Skeletal muscle satellite cell (primary cell): ENCODE data around the gene ZFAND3.

ENCODE experiments used
- H3K27me3 ChIP-seq: 2 replicates; pipeline ENCODE4 v1.7.0; 2013; ENCODE audit warnings: low read length; ENCODE audit not compliant: control insufficient read depth, insufficient read depth
- H3K36me3 ChIP-seq: 2 replicates; pipeline ENCODE4 v1.7.0; 2013; ENCODE audit warnings: mild to moderate bottlenecking, control low read depth, low read length; ENCODE audit not compliant: insufficient read depth
- H3K4me1 ChIP-seq: 2 replicates; pipeline ENCODE4 v1.7.0; 2013; ENCODE audit warnings: low read length; ENCODE audit not compliant: control insufficient read depth, insufficient read depth
- H3K4me2 ChIP-seq: 2 replicates; pipeline ENCODE4 v1.7.0; 2013; ENCODE audit warnings: mild to moderate bottlenecking, low read length
- H3K4me3 ChIP-seq: 2 replicates; pipeline ENCODE4 v1.7.0; 2013; ENCODE audit warnings: low read length
- H3K9ac ChIP-seq: 2 replicates; pipeline ENCODE4 v1.7.0; 2013; ENCODE audit warnings: mild to moderate bottlenecking, low read depth, low read length, moderate library complexity
- H3K9me3 ChIP-seq: replicated peaks from 2 replicates; pipeline ENCODE4 v1.7.0; 2013; ENCODE audit warnings: mild to moderate bottlenecking, control low read depth, low read length

The ZFAND3 gene

DNA sequence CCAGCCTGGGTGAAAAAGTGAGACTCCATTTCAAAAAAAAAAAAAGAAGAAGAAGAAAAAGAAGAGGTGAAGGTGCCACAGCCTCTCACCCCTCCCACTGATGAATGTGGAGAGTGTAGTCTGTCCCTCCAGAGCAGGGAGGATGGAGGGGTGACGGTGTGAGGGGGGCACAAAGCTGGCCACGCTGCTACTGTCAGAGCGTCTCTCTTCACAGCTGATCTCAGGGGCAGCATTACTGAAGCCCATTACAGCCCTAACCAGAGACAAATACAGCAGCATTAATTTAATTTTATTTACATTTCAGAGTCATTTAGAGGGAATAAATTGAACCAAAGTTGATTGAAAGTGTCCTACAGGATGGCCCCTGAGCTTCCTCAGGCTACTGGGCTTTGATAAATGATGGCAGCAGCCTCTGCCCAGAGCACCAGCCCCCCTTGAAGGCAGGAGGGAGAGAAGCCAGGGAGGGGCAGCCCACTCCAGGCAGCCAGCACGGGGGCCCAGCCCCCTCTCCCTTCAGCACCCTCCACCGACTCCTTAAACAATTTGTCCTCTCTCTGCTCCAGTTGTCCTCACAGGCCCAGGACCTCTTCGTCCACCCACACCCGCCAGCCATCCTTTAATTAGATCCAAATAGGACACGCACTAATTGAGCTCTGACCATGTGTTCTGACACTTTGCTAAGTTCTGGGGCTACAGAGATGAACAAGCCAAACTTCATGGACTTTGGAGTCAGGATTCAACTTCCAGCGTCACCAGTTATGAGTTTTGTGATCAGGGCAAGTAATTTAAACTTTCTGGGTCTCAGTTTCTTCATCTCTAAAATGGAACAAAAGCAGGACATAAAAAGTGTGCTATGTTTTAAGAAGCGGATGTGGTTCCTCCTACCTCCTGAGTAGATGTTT lies 18.6 kb upstream of the ZFAND3 start:
- Histone ChIP-seq H3K9me3 (no peaks in the 10 kb centered on the region), H3K9ac (no peak overlapping the region), H3K4me3 (no peak overlapping the region), H3K27me3 (peaks cover 24% of the 10 kb centered on the region), H3K4me1 (peaks cover 5% of the 10 kb centered on the region), H3K36me3 (no peaks in the 10 kb centered on the region), H3K4me2 (no peak overlapping the region)

DNA sequence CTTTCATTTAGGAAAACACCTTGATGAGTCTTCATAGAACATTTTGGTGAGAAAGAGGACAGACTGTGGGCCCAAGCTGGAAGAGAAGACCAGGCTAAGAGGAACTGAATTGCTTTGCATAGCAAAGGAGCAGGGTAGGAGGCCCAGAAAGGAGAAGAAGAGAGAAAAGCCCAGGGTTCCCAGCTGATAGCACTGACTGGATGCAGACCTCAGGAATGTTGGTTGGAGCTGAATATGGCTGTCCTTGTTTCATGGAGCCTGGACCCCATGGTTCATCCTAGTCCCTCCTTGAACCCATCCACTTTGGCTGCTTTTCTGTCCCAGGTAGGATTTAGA lies 18.0 kb upstream of the ZFAND3 start:
- Histone ChIP-seq H3K9me3 (no peaks in the 10 kb centered on the region), H3K9ac (no peak overlapping the region), H3K36me3 (no peaks in the 10 kb centered on the region), H3K27me3 (peaks cover 26% of the 10 kb centered on the region), H3K4me3 (no peak overlapping the region), H3K4me1 (no peaks in the 10 kb centered on the region), H3K4me2 (no peak overlapping the region)

DNA sequence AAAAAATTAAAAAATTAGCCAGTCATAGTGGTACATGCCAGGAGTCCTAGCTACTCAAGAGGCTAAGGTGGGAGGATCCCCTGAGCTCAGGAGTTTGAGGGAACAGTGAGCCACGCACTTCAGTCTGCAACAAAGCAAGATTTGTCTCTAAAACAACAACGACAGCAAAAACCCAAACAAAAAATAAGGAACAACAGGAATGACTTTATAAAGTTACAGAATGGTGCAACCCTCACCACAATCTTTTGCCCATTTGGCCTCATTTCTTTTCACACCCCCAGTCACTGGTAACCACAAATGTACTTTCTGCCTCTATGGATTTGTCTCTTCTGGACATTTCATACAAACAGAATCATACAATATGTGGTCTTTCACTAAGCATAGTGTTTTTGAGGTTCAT lies 16.7 kb upstream of the ZFAND3 start:
- Histone ChIP-seq H3K27me3 (peaks cover 32% of the 10 kb centered on the region), H3K9me3 (no peaks in the 10 kb centered on the region), H3K4me2 (no peak overlapping the region), H3K4me1 (peaks cover 3% of the 10 kb centered on the region), H3K9ac (no peak overlapping the region), H3K36me3 (no peaks in the 10 kb centered on the region), H3K4me3 (no peak overlapping the region)

DNA sequence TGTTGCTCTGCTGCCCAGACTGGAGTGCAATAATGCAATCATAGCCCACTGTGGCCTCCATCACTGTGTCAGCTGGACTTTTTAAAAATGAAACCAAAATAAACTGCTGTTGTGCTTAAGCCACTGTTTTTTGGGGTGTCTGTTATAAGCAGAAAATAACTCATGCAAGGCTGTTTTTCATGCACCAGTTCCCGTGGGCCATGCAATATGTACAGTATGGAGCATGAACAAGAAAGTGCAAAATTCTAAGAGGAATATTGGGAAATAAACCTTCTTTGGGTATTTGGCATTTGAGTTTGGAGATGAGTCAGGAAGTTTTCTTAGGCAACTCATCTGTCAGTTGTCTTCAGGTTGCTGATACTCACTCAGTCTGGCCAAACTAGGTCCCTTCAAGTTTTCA lies 14.9 kb upstream of the ZFAND3 start:
- H3K9me3 ChIP-seq: no peaks in the 10 kb centered on the region
- H3K4me2 ChIP-seq: no peak overlapping the region
- peaks cover 33% of the 10 kb centered on the region for H3K27me3 ChIP-seq
- no peak overlapping the region for H3K9ac ChIP-seq
- no peak overlapping the region for H3K4me3 ChIP-seq
- H3K36me3 ChIP-seq: no peaks in the 10 kb centered on the region
- peaks cover 10% of the 10 kb centered on the region for H3K4me1 ChIP-seq

DNA sequence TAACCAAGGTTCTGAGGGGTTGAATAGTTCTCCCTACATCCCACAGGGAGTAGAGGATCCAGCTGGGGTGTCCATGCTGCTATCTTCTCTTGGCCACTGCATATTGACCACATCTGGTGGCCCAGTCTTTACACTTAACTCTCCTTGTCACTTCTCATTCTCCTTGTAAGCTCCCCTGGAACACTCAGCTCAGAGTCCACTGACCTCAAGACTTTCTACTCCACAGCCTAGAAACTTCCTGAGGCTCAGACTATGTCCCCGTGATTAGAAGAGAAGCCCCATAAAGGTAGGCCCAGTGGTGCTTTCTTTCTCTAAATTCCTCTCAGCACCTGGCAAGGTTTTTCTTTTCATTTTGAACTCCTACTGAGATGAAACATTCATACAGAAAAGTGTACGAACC lies 13.3 kb upstream of the ZFAND3 start:
- no peak overlapping the region for H3K9ac ChIP-seq
- H3K4me3 ChIP-seq: no peak overlapping the region
- H3K4me2 ChIP-seq: no peak overlapping the region
- no peaks in the 10 kb centered on the region for H3K36me3 ChIP-seq
- no peaks in the 10 kb centered on the region for H3K9me3 ChIP-seq
- peaks cover 21% of the 10 kb centered on the region for H3K27me3 ChIP-seq
- H3K4me1 ChIP-seq: peaks cover 10% of the 10 kb centered on the region

DNA sequence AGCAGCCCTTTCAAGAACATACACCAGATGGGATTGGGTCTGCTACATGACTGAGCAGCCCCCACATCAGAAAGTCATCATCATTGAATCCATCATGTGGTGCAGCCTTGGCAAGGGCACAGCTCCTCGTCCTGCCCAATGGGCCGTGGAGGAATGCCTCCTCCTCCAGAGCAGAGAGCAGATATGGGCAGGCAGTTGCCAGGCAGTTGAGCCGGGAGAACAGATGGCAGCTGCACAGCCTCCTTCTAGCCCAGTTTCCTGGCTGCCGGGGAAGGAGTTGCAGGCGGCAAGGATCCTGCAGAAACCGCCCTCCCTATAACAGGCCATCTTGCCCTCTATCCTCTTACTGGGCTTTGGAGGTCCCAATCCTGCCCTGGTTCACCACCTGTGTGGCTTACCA lies 11.9 kb upstream of the ZFAND3 start:
- Histone ChIP-seq H3K4me3 (no peak overlapping the region), H3K9me3 (no peaks in the 10 kb centered on the region), H3K36me3 (no peaks in the 10 kb centered on the region), H3K4me1 (peaks cover 10% of the 10 kb centered on the region), H3K27me3 (peaks cover 14% of the 10 kb centered on the region), H3K9ac (no peak overlapping the region), H3K4me2 (no peak overlapping the region)

DNA sequence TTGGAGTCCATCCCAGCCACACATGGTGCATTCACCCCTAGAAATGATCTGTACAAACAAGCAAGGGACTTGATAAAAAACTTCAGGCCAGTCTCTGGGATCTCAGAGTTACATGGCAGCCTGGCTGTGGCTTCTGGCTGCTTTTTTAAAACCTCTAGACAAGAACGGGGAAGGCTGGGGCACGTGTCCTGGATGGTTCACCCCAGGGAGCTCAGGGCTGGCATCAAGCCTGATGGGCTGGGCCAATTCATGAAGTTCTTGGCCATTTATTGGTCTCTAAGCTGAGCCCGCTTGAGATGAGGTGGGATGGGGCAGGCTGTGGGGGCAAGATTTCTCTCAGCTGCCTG lies 10.4 kb upstream of the ZFAND3 start:
- peaks cover 10% of the 10 kb centered on the region for H3K4me1 ChIP-seq
- H3K27me3 ChIP-seq: peaks cover 14% of the 10 kb centered on the region
- no peak overlapping the region for H3K4me2 ChIP-seq
- H3K36me3 ChIP-seq: no peaks in the 10 kb centered on the region
- no peak overlapping the region for H3K9ac ChIP-seq
- no peak overlapping the region for H3K4me3 ChIP-seq
- H3K9me3 ChIP-seq: no peaks in the 10 kb centered on the region

DNA sequence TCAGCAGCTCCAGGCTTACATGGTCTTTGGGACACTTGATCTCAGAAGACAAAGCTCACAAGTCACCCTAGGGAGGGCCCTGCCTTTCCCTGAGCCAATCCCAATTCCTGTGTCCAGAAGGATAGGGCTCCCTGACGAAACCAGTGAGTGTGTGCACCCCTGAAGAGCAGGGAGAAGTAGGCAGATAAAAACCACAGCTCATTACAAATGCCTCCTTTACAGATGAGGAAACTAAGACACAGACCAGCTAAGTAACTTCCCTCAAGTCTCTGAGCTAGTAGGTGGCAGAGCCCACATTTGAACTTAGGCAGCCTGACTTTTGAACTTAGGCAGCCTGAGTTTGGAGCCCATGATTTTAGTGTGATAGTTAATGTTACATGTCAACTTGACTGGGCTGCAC lies 6.7 kb upstream of the ZFAND3 start:
- Histone ChIP-seq H3K4me3 (no peak overlapping the region), H3K9ac (no peak overlapping the region), H3K9me3 (no peaks in the 10 kb centered on the region), H3K4me2 (no peak overlapping the region), H3K27me3 (peaks cover 7% of the 10 kb centered on the region), H3K36me3 (no peaks in the 10 kb centered on the region), H3K4me1 (peaks cover 8% of the 10 kb centered on the region)

DNA sequence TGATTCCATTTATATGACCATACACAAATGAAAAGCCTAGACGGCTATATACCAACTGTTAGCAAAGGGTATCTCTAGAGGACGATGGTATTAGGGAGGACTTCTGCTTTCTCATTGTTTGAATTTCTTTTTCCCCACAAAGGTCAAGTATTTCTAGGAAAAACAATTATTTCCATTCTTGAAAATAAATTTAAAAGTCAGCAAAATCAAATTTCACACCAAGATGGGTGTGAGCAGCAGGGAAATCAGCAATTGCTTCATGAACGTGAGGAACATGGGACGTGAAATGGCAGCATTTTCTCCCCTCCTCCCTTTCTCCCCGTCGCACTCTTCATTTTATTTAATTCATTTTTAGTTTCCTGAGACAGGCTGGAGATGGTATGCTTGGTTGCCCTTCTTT lies 5.2 kb upstream of the ZFAND3 start:
- Histone ChIP-seq H3K4me2 (no peak overlapping the region), H3K9me3 (no peaks in the 10 kb centered on the region), H3K4me3 (no peak overlapping the region), H3K9ac (no peak overlapping the region), H3K36me3 (no peaks in the 10 kb centered on the region), H3K27me3 (no peaks in the 10 kb centered on the region), H3K4me1 (peaks cover 8% of the 10 kb centered on the region)

DNA sequence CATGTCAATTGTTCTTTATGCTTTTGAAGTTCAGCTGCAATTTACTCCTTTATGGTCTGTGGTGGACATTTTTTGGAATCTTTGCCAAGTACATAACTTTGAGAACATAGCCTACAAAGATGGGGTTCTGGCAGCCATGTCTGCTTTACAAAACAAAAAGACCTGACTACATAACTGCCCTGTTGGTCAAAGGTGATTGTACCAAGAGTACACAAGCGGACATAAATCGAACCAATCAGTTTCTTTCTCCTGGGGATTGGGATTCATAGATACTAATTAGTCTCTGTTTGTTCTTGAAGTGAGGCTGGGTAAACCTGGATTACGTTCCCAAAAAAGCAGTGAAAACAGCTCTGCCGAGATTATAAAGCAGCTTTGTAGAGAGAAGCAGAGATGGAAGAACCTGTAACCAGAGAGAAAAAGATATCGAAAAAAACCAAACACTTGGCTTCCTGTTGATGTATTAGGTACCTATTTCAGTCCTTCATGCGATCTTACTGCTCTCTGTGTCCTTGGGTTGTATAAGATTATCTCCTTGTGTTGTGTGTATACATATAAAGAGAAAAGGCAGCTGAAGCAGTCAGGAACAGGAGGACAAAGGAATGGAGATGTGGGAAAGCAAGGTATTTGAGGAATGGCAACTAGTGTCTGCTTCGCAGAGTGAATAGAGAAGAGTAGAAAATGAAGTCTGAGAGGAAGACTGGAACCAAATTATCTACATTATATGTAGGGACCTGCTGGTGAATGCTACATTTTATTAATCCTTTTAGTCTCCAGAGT lies 2.7 kb upstream of the ZFAND3 start:
- no peaks in the 10 kb centered on the region for H3K27me3 ChIP-seq
- no peak overlapping the region for H3K4me3 ChIP-seq
- H3K36me3 ChIP-seq: no peaks in the 10 kb centered on the region
- no peaks in the 10 kb centered on the region for H3K9me3 ChIP-seq
- H3K4me2 ChIP-seq: no peak overlapping the region
- H3K9ac ChIP-seq: no peak overlapping the region
- peaks cover 18% of the 10 kb centered on the region for H3K4me1 ChIP-seq

DNA sequence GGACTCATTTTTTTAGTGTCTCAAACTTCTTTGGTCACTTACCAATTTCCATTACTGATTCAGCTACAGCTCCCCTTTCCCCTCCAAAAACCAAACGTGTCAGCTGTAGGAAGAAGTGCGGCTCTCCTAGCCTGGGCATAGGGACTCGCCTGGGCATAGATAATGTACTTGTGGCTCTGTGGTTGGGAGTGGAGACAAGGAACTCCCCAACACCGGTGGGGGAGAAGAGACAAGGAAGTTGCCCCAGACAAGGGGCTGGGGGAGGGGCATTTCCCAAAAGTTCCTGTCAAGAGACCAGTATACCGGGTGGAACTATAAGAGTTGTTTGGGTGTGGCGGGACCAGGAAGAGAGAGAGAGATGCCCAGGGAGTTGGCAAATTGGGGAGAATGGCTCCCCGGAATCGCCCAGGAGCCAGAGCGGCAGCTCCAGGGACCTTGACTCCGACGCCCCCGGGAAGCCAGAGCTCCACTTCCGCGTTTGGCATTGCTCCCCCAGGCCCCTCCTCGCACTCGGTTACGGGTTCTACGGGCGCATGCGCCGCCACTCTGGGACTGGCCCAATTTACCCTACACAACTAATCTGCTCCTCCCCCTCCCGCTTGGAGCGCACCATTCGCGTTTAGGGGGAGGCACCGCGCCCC lies 871 bp upstream of the ZFAND3 start:
- Histone ChIP-seq H3K36me3 (no peaks in the 10 kb centered on the region), H3K9me3 (no peaks in the 10 kb centered on the region), H3K4me2 (peak overlapping the region; percentile 91), H3K4me3 (peak overlapping the region; percentile 98), H3K27me3 (no peaks in the 10 kb centered on the region), H3K9ac (peak overlapping the region; percentile 99), H3K4me1 (peaks cover 34% of the 10 kb centered on the region)
